Duodenal mucosa (tissue), 2 donors: ENCODE measurements around the gene PTK6.

Source experiments
- H3K27ac ChIP-seq: one replicate; pipeline ENCODE4 v1.7.0; 2013; ENCODE audit warnings: low read depth, low read length
- H3K27me3 ChIP-seq, 2 donors: one replicate each; pipeline ENCODE4 v1.7.0; 2013; ENCODE audit warnings: low read length in 2 of 2, control low read depth in 1 of 2; ENCODE audit not compliant: insufficient read depth in 2 of 2, control insufficient read depth in 1 of 2
- H3K36me3 ChIP-seq, 2 donors: one replicate each; pipeline ENCODE4 v1.7.0; 2013; ENCODE audit warnings: low read length in 2 of 2, control low read depth in 1 of 2; ENCODE audit not compliant: insufficient read depth in 2 of 2, control insufficient read depth in 1 of 2
- H3K4me1 ChIP-seq, 2 donors: one replicate each; pipeline ENCODE4 v1.7.0; 2013; ENCODE audit warnings: low read length in 2 of 2, control low read depth in 1 of 2; ENCODE audit not compliant: insufficient read depth in 2 of 2, control insufficient read depth in 1 of 2
- H3K4me3 ChIP-seq, 2 donors: one replicate each; pipeline ENCODE4 v1.7.0; 2013; ENCODE audit warnings: low read length in 2 of 2, low read depth in 1 of 2
- H3K9ac ChIP-seq, 2 donors: one replicate each; pipeline ENCODE4 v1.7.0; 2013; ENCODE audit warnings: low read length in 2 of 2, low read depth in 1 of 2
- H3K9me3 ChIP-seq, 2 donors: one replicate each; pipeline ENCODE4 v1.7.0; 2013; ENCODE audit warnings: low read length in 2 of 2, control low read depth in 1 of 2; ENCODE audit not compliant: control insufficient read depth in 1 of 2

The PTK6 gene

GRCh38 chr20:63494084-63494419 is 43.1 kb downstream of the PTK6 start:
- H3K4me3 ChIP-seq = no peak overlapping the region
- no peak overlapping the region for H3K27ac ChIP-seq
- peaks cover 0 to 4% of the 10 kb centered on the region in 2 donors for H3K4me1 ChIP-seq
- H3K27me3 ChIP-seq = peaks cover 18 to 20% of the 10 kb centered on the region in 2 donors
- H3K9ac ChIP-seq = no peak overlapping the region
- no peaks in the 10 kb centered on the region for H3K9me3 ChIP-seq
- H3K36me3 ChIP-seq = no peaks in the 10 kb centered on the region

GRCh38 chr20:63493563-63494020 is 43.6 kb downstream of the PTK6 start:
- Histone ChIP-seq H3K27me3 (peaks cover 22 to 23% of the 10 kb centered on the region in 2 donors), H3K9ac (no peak overlapping the region), H3K4me3 (no peak overlapping the region), H3K9me3 (no peaks in the 10 kb centered on the region), H3K4me1 (peaks cover 0 to 4% of the 10 kb centered on the region in 2 donors), H3K36me3 (no peaks in the 10 kb centered on the region), H3K27ac (no peak overlapping the region)

- no peak overlapping the region for H3K9ac ChIP-seq
These were observed 44.2 kb downstream of the PTK6 start for GRCh38 chr20:63492982-63493381.

GRCh38 chr20:63492518-63492917 is 44.7 kb downstream of the PTK6 start:
- H3K4me1 ChIP-seq = peaks cover 0 to 4% of the 10 kb centered on the region in 2 donors
- H3K36me3 ChIP-seq = no peaks in the 10 kb centered on the region

More at GRCh38 chr20:63492982-63493381, 44.2 kb downstream of the PTK6 start:
- H3K27ac ChIP-seq = no peak overlapping the region
- H3K27me3 ChIP-seq = peaks cover 18 to 23% of the 10 kb centered on the region in 2 donors
- no peaks in the 10 kb centered on the region for H3K36me3 ChIP-seq
- H3K4me1 ChIP-seq = peaks cover 0 to 4% of the 10 kb centered on the region in 2 donors
- no peak overlapping the region for H3K4me3 ChIP-seq
- no peaks in the 10 kb centered on the region for H3K9me3 ChIP-seq

GRCh38 chr20:63491635-63492230 is 45.4 kb downstream of the PTK6 start:
- Histone ChIP-seq H3K9ac (no peak overlapping the region), H3K36me3 (no peaks in the 10 kb centered on the region), H3K4me3 (no peak overlapping the region), H3K27ac (no peak overlapping the region), H3K27me3 (peaks cover 6 to 22% of the 10 kb centered on the region in 2 donors), H3K4me1 (peaks cover 0 to 4% of the 10 kb centered on the region in 2 donors), H3K9me3 (no peaks in the 10 kb centered on the region)

More at GRCh38 chr20:63492518-63492917, 44.7 kb downstream of the PTK6 start:
- Histone ChIP-seq H3K9me3 (no peaks in the 10 kb centered on the region), H3K27ac (no peak overlapping the region), H3K9ac (no peak overlapping the region), H3K4me3 (no peak overlapping the region), H3K27me3 (peaks cover 14 to 26% of the 10 kb centered on the region in 2 donors)

- Histone ChIP-seq H3K4me3 (no peak overlapping the region), H3K9ac (no peak overlapping the region), H3K27ac (no peak overlapping the region), H3K4me1 (no peaks in the 10 kb centered on the region), H3K36me3 (no peaks in the 10 kb centered on the region), H3K27me3 (peaks cover 4 to 18% of the 10 kb centered on the region in 2 donors), H3K9me3 (no peaks in the 10 kb centered on the region)
These were observed 46.1 kb downstream of the PTK6 start for GRCh38 chr20:63491078-63491477.

GRCh38 chr20:63490416-63490815 is 46.8 kb downstream of the PTK6 start:
- H3K9me3 ChIP-seq = no peaks in the 10 kb centered on the region
- no peak overlapping the region for H3K4me3 ChIP-seq
- H3K27me3 ChIP-seq = peaks cover 4 to 14% of the 10 kb centered on the region in 2 donors
- H3K4me1 ChIP-seq = no peaks in the 10 kb centered on the region
- no peaks in the 10 kb centered on the region for H3K36me3 ChIP-seq
- no peak overlapping the region for H3K9ac ChIP-seq
- no peak overlapping the region for H3K27ac ChIP-seq

GRCh38 chr20:63488315-63489251 is 48.6 kb downstream of the PTK6 start:
- H3K4me1 ChIP-seq = no peaks in the 10 kb centered on the region
- H3K36me3 ChIP-seq = no peaks in the 10 kb centered on the region
- H3K9ac ChIP-seq = no peak overlapping the region
- H3K27me3 ChIP-seq = peaks cover 9 to 14% of the 10 kb centered on the region in 2 donors
- H3K4me3 ChIP-seq = no peak overlapping the region
- no peak overlapping the region for H3K27ac ChIP-seq
- H3K9me3 ChIP-seq = no peaks in the 10 kb centered on the region

- H3K9me3 ChIP-seq = no peaks in the 10 kb centered on the region
- H3K27ac ChIP-seq = no peak overlapping the region
- peaks cover 14 to 18% of the 10 kb centered on the region in 2 donors for H3K27me3 ChIP-seq
- H3K4me1 ChIP-seq = no peaks in the 10 kb centered on the region
- no peaks in the 10 kb centered on the region for H3K36me3 ChIP-seq
- H3K9ac ChIP-seq = no peak overlapping the region
- no peak overlapping the region for H3K4me3 ChIP-seq
These were observed 49.4 kb downstream of the PTK6 start for GRCh38 chr20:63487781-63488241.

GRCh38 chr20:63487116-63487764 is 49.9 kb downstream of the PTK6 start:
- no peaks in the 10 kb centered on the region for H3K4me1 ChIP-seq
- no peak overlapping the region for H3K27ac ChIP-seq
- H3K4me3 ChIP-seq = no peak overlapping the region
- no peaks in the 10 kb centered on the region for H3K36me3 ChIP-seq
- H3K9me3 ChIP-seq = no peaks in the 10 kb centered on the region
- H3K27me3 ChIP-seq = peaks cover 18 to 24% of the 10 kb centered on the region in 2 donors
- no peak overlapping the region for H3K9ac ChIP-seq
